HepG2 (cell line): ENCODE data around the gene SLC6A6. TPM values are rescaled to one million over a fixed set of nuclear protein-coding genes. Genes with fewer than 3 reads are reported as not detected.

ENCODE experiments used
- ATAC-seq: fragments of 200-7000 bp; cut with Tn5 transposase; 3 replicates; pipeline ENCODE4 v1.9.1; 2020; ENCODE audit warnings: mild to moderate bottlenecking, moderate library complexity
- BruUV-seq: library from RNA; stranded (reverse); fragments of 400-500 nt; replicated peaks from 2 replicates; lab custom pipeline; 2021; lab: Mats Ljungman, UMichigan
- CTCF ChIA-PET: fragments of 300-600 bp; formaldehyde crosslinking; extraction: SDS; loops from one replicate; lab custom pipeline; 2021; ENCODE audit warnings: low total read pairs, inconsistent platforms, low intra/inter-chr PET ratio; lab: Yijun Ruan, JAX
- POLR2A ChIA-PET: fragments of 350-600 bp; sonication (Branson Sonifier 250); formaldehyde crosslinking; loops from one replicate; lab custom pipeline; 2020; ENCODE audit warnings: antibody characterized with exemption, inconsistent platforms; lab: Yijun Ruan, JAX
- DNase-seq: peaks from one replicate; pipeline ENCODE4 v3.0.0-alpha.2; 2015; ENCODE audit warnings: low spot score
- FAIRE-seq: peaks from 3 replicates; lab custom pipeline; 2011; peaks lifted over from hg19 to GRCh38; lab: Jason Lieb, UNC
- H2AFZ ChIP-seq: one replicate; pipeline ENCODE4 v1.6.1; 2011; ENCODE audit warnings: low read length, inconsistent platforms
- H3K27ac ChIP-seq: fragments of 300-600 bp; 3 replicates; pipeline ENCODE4 v1.8.0; 2011; ENCODE audit warnings: mixed run types, mild to moderate bottlenecking, mixed read lengths, low read length, inconsistent platforms; ENCODE audit not compliant: insufficient read depth; ENCODE audit errors: extremely low read length
- H3K27me3 ChIP-seq, 2 experiments: fragments of 200-600 bp in 1 of 2; 2 replicates in 1 of 2; 3 replicates in 1 of 2; pipeline versions ENCODE4 v1.6.0 to v1.8.0; 2011; ENCODE audit warnings: low read length in 2 of 2, mild to moderate bottlenecking in 2 of 2, moderate library complexity in 2 of 2, inconsistent platforms in 1 of 2; ENCODE audit not compliant: insufficient read depth in 2 of 2, control insufficient read depth in 1 of 2
- H3K36me3 ChIP-seq, 2 experiments: fragments of 200-600 bp in 1 of 2; replicated peaks in 1 of 2; 2 replicates in 1 of 2; 3 replicates in 1 of 2; pipeline versions ENCODE4 v1.5.1 to v1.8.0; 2011; ENCODE audit warnings: low read length in 2 of 2, inconsistent platforms in 1 of 2; ENCODE audit not compliant: insufficient read depth in 2 of 2, control insufficient read depth in 1 of 2
- H3K4me1 ChIP-seq: 2 replicates; pipeline ENCODE4 v1.5.1; 2012; ENCODE audit warnings: low read length, inconsistent platforms; ENCODE audit not compliant: insufficient read depth
- H3K4me2 ChIP-seq: 2 replicates; pipeline ENCODE4 v1.6.0; 2011; ENCODE audit warnings: low read depth, low read length, inconsistent platforms
- H3K4me3 ChIP-seq, 3 experiments: fragments of 200-600 bp in 1 of 3; sonication (generic), shearing (Covaris generic) in 1 of 3; replicated peaks in 1 of 3; 2 replicates each; pipeline ENCODE4 v1.5.1; 2011 to 2016; ENCODE audit warnings: low read length in 3 of 3, inconsistent platforms in 2 of 3, low read depth in 2 of 3, mild to moderate bottlenecking in 2 of 3, control low read depth in 1 of 3, mixed read lengths in 1 of 3; ENCODE audit not compliant: insufficient read depth in 1 of 3
- H3K79me2 ChIP-seq: one replicate; pipeline ENCODE4 v1.6.1; 2011; ENCODE audit warnings: low read length, inconsistent platforms; ENCODE audit not compliant: insufficient read depth
- H3K9ac ChIP-seq: 2 replicates; pipeline ENCODE4 v1.6.0; 2011; ENCODE audit warnings: mild to moderate bottlenecking, low read depth, low read length, inconsistent platforms; ENCODE audit not compliant: insufficient read depth
- H3K9me3 ChIP-seq: 2 replicates; pipeline ENCODE4 v1.5.1; 2012; ENCODE audit warnings: mild to moderate bottlenecking, low read length
- H4K20me1 ChIP-seq: 2 replicates; pipeline ENCODE4 v1.6.0; 2011; ENCODE audit warnings: inconsistent platforms, mild to moderate bottlenecking, low read length, moderate library complexity; ENCODE audit not compliant: insufficient read depth
- CEBPB ChIP-seq: IDR thresholded peaks from 2 replicates; pipeline ENCODE4 v1.6.1; 2011; ENCODE audit warnings: low read depth, low read length, improper control_type of control experiment, borderline replicate concordance
- CHD4 ChIP-seq: fragments of 200-600 bp; sonication (generic); IDR thresholded peaks from 2 replicates; pipeline ENCODE4 v1.7.0; 2017; ENCODE audit warnings: mild to moderate bottlenecking, low read length, borderline replicate concordance
- FOXA1 ChIP-seq, 2 experiments: fragments of 450-650 bp in 1 of 2; sonication (generic) in 1 of 2; formaldehyde crosslinking in 1 of 2; IDR thresholded peaks; 2 replicates each; pipeline versions ENCODE4 v1.4.0 to v1.6.1; 2016 to 2020; ENCODE audit warnings: missing genetic modification reagents in 1 of 2
- NR0B2 ChIP-seq: sonication (generic); formaldehyde crosslinking; IDR thresholded peaks from 2 replicates; pipeline ENCODE4 v1.4.0; 2020; ENCODE audit warnings: mild to moderate bottlenecking, missing genetic modification reagents
- POLR2AphosphoS2 ChIP-seq: IDR thresholded peaks from 2 replicates; pipeline ENCODE4 v1.6.1; 2011; ENCODE audit warnings: low read depth, low read length, improper control_type of control experiment
- RFXAP ChIP-seq: sonication (generic); formaldehyde crosslinking; IDR thresholded peaks from 2 replicates; pipeline ENCODE4 v1.4.0; 2020; ENCODE audit warnings: missing genetic modification reagents, borderline replicate concordance
- SMARCE1 ChIP-seq: fragments of 450-650 bp; IDR thresholded peaks from 2 replicates; pipeline ENCODE4 v1.6.1; 2017; ENCODE audit warnings: borderline replicate concordance
- SUZ12 ChIP-seq: fragments of 150-350 bp; IDR thresholded peaks from 2 replicates; pipeline ENCODE4 v1.6.1; 2014; ENCODE audit warnings: low read depth, low read length
- ZBTB42 ChIP-seq: sonication (generic); formaldehyde crosslinking; IDR thresholded peaks from 2 replicates; pipeline ENCODE4 v1.5.0; 2020; ENCODE audit warnings: mild to moderate bottlenecking, missing genetic modification reagents
- ZNF30 ChIP-seq: sonication (generic); formaldehyde crosslinking; IDR thresholded peaks from 2 replicates; pipeline ENCODE4 v1.5.0; 2020; ENCODE audit warnings: mild to moderate bottlenecking, missing genetic modification reagents
- WGBS: methylation state at CpG from one replicate; pipeline ENCODE4 v1.1.6; 2017; ENCODE audit warnings: low lambda C conversion rate; 5-methylcytosine and 5-hydroxymethylcytosine counted together
- in situ Hi-C: cut with HindIII; loops from 2 replicates; pipeline ENCODE4 v1.10.0; 2017; ENCODE audit warnings: low pct_unique_long_range_greater_than_20kb; ENCODE audit not compliant: extremely low pct_ligation_motif_present
- intact Hi-C: fragments of 100-400 bp; cut with micrococcal nuclease; formaldehyde crosslinking; loops from one replicate; pipeline ENCODE4 v1.10.0; 2022; ENCODE audit not compliant: unreplicated experiment
- polyA plus RNA-seq, 8 experiments: library from polyadenylated mRNA; depleted of rRNA in 3 of 8; stranded (reverse) in 7 of 8; unstranded in 1 of 8; fragments of >200 nt; fragmentation: Illumina TruSeq in 4 of 8; extraction: Trizol in 4 of 8; gene quantifications; 2 replicates each; pipeline versions ENCODE4 v1.2.1 to v1.2.3, GENCODE V29; 2011 to 2016; ENCODE audit warnings: low read depth in 4 of 8, missing spikeins in 1 of 8, mixed read lengths in 1 of 8; ENCODE audit not compliant: insufficient read depth in 1 of 8
- total RNA-seq, 5 experiments: library from RNA; depleted of rRNA; stranded (reverse); fragments of >200 nt; fragmentation: Illumina TruSeq; extraction: Trizol; gene quantifications; 2 replicates each; pipeline ENCODE4 v1.2.3, GENCODE V29; 2016; ENCODE audit warnings: low read depth in 1 of 5

SLC6A6 gene
- total and polyA plus RNA-seq, 2 of the 13 experiments (the other 11 are each of a cell fraction or from before 2014, with no cell fraction given): 14.1 to 20.7 TPM

DNA sequence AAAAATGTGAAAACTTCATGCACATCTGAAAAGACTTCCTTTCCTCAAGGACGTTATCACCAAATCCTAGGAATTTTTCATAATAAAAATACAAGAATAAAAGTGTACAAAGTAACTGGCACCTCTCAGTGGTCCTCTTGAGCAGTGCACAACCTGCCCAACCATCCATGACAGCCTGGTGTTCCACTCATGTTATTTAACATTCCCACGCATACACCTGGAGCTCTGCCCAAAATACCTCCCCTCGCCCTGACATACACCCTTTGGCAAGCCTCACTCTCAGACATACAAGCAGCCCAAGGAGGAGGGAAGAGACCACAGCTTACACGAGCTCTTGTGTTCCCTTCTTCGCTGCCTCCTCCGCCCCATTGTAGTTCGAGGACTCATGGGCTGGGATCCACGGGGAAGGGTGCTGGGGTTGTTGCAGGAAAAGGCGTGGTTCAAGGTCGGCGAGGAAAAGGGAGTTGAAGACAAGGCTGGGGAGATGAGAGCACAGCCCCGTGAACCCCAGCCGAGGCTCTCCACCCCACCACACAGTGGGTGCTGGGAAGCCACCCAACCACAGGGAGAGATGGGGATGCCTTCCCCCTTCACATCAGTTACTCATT lies 114.4 kb downstream of the SLC6A6 start:
- Histone ChIP-seq H3K4me3 (no peak overlapping the region), H3K27ac (no peak overlapping the region), H2AFZ (no peak overlapping the region), H3K9me3 (no peaks in the 10 kb centered on the region), H3K79me2 (no peaks in the 10 kb centered on the region), H3K4me2 (no peak overlapping the region), H3K36me3 (no peaks in the 10 kb centered on the region), H3K9ac (no peak overlapping the region), H3K4me1 (no peaks in the 10 kb centered on the region), H4K20me1 (no peaks in the 10 kb centered on the region), H3K27me3 (peaks cover 8 to 14% of the 10 kb centered on the region in 2 experiments; a peak in 3 of 5 replicates)
- CTCF ChIA-PET: no interaction called here
- TF ChIP-seq ZBTB42 (CRISPR knock-in tag) (no peak), RFXAP (CRISPR knock-in tag) (no peak), POLR2AphosphoS2 (no peak), SUZ12 (no peak), CHD4 (no peak), CEBPB (no peak), FOXA1 (IDR thresholded peaks at IDR 0.05) (no peak), FOXA1 (CRISPR knock-in tag; IDR thresholded peaks at IDR 0.05) (no peak), SMARCE1 (no peak), NR0B2 (CRISPR knock-in tag) (no peak), ZNF30 (CRISPR knock-in tag) (no peak)
- no TSS peak for BruUV-seq
- FAIRE-seq (no peak), DNase-seq (no peak), ATAC-seq (no peak)
- intact Hi-C loops (no loop called here), in situ Hi-C loops (no loop called here)
- WGBS: 45% methylated on average over 8 of the region's 13 CpGs
- POLR2A ChIA-PET: no interaction called here
